ENCODE data around the gene SFMBT1.
"Not testable (repeated sequence)": the region's sequence is repeated elsewhere in the genome, so short reads cannot be mapped to it uniquely, and the experiment has no call there.

Gene SFMBT1

GRCh38 chr3:53038679-53039375, 7.0 kb downstream of the SFMBT1 start:
- CTCF ChIA-PET, result no interaction called here

GRCh38 chr3:53035825-53036619, 9.9 kb downstream of the SFMBT1 start:
- no peak for DNase-seq
- Mint-ChIP-seq H3K9me3 (no peaks in the 10 kb centered on the region), H3K36me3 (peaks cover 13% of the 10 kb centered on the region), H3K4me1 (peaks cover 53% of the 10 kb centered on the region), H3K4me3 (no peak overlapping the region), H3K27ac (peak overlapping the region; percentile 3), H3K27me3 (no peaks in the 10 kb centered on the region)
- CTCF ChIA-PET, result interaction anchor here (0.5 kb wide), 1 partner anchor 26 kb away, joined by 4 read pairs; no protein-coding TSS in a partner anchor

More at GRCh38 chr3:53038679-53039375, 7.0 kb downstream of the SFMBT1 start:
- Mint-ChIP-seq H3K4me3 (no peak overlapping the region), H3K4me1 (peaks cover 60% of the 10 kb centered on the region), H3K9me3 (no peaks in the 10 kb centered on the region), H3K27ac (no peak overlapping the region), H3K36me3 (peaks cover 17% of the 10 kb centered on the region), H3K27me3 (no peaks in the 10 kb centered on the region)
- DNase-seq, result no peak

GRCh38 chr3:53035018-53035417, 10.9 kb downstream of the SFMBT1 start:
- H3K27me3 Mint-ChIP-seq, DNase-seq, CTCF ChIA-PET, H3K27ac Mint-ChIP-seq, H3K9me3 Mint-ChIP-seq, H3K4me3 Mint-ChIP-seq, H3K36me3 Mint-ChIP-seq: not testable (repeated sequence)
- peaks cover 55% of the 10 kb centered on the region for H3K4me1 Mint-ChIP-seq

- H3K27me3 Mint-ChIP-seq, H3K9me3 Mint-ChIP-seq, H3K27ac Mint-ChIP-seq, CTCF ChIA-PET, H3K36me3 Mint-ChIP-seq, DNase-seq, H3K4me3 Mint-ChIP-seq: not testable (repeated sequence)
- H3K4me1 Mint-ChIP-seq, result peaks cover 57% of the 10 kb centered on the region
These were observed 11.5 kb downstream of the SFMBT1 start for GRCh38 chr3:53034411-53034810.

GRCh38 chr3:53032609-53033008, 13.3 kb downstream of the SFMBT1 start:
- Mint-ChIP-seq H3K27ac (no peak overlapping the region), H3K4me3 (no peak overlapping the region), H3K4me1 (peaks cover 44% of the 10 kb centered on the region), H3K27me3 (no peaks in the 10 kb centered on the region), H3K9me3 (no peaks in the 10 kb centered on the region), H3K36me3 (peaks cover 10% of the 10 kb centered on the region)
- no peak for DNase-seq
- CTCF ChIA-PET, result interaction anchor here (0.9 to 1.4 kb wide), 2 partner anchors 57 to 164 kb away, joined by 3 read pairs; no protein-coding TSS in a partner anchor

GRCh38 chr3:53030619-53031449, 15.0 kb downstream of the SFMBT1 start:
- peak; percentile 61 for DNase-seq
- no peak overlapping the region for H3K4me3 Mint-ChIP-seq
- no peak overlapping the region for H3K27ac Mint-ChIP-seq

GRCh38 chr3:53028641-53029040, 17.2 kb downstream of the SFMBT1 start:
- H3K4me3 Mint-ChIP-seq, result no peak overlapping the region
- CTCF ChIA-PET, result no interaction called here
- H3K9me3 Mint-ChIP-seq, result no peaks in the 10 kb centered on the region
- DNase-seq, result no peak
- H3K4me1 Mint-ChIP-seq, result peaks cover 30% of the 10 kb centered on the region
- H3K27ac Mint-ChIP-seq, result no peak overlapping the region
- no peaks in the 10 kb centered on the region for H3K27me3 Mint-ChIP-seq
- peaks cover 10% of the 10 kb centered on the region for H3K36me3 Mint-ChIP-seq

More at GRCh38 chr3:53030619-53031449, 15.0 kb downstream of the SFMBT1 start:
- Mint-ChIP-seq H3K27me3 (no peaks in the 10 kb centered on the region), H3K9me3 (no peaks in the 10 kb centered on the region), H3K36me3 (peaks cover 5% of the 10 kb centered on the region), H3K4me1 (peaks cover 36% of the 10 kb centered on the region)
- CTCF ChIA-PET, result no interaction called here

- DNase-seq, result no peak
- CTCF ChIA-PET, result no interaction called here
- Mint-ChIP-seq H3K36me3 (peaks cover 11% of the 10 kb centered on the region), H3K9me3 (no peaks in the 10 kb centered on the region), H3K27me3 (no peaks in the 10 kb centered on the region), H3K4me1 (peaks cover 38% of the 10 kb centered on the region), H3K4me3 (no peak overlapping the region), H3K27ac (no peak overlapping the region)
These were observed 18.5 kb downstream of the SFMBT1 start for GRCh38 chr3:53027254-53027844.

- Mint-ChIP-seq H3K36me3 (peaks cover 11% of the 10 kb centered on the region), H3K4me1 (peaks cover 37% of the 10 kb centered on the region), H3K9me3 (no peaks in the 10 kb centered on the region), H3K27me3 (no peaks in the 10 kb centered on the region), H3K4me3 (no peak overlapping the region), H3K27ac (no peak overlapping the region)
- no peak for DNase-seq
- CTCF ChIA-PET, result interaction anchor here (0.7 to 1.2 kb wide), 2 partner anchors 16 to 178 kb away, joined by 3 to 4 read pairs; no protein-coding TSS in a partner anchor
These were observed 19.3 kb downstream of the SFMBT1 start for GRCh38 chr3:53026382-53027162.

- CTCF ChIA-PET, result no interaction called here
- Mint-ChIP-seq H3K9me3 (no peaks in the 10 kb centered on the region), H3K4me3 (no peak overlapping the region), H3K4me1 (peaks cover 25% of the 10 kb centered on the region), H3K27me3 (no peaks in the 10 kb centered on the region), H3K36me3 (peaks cover 8% of the 10 kb centered on the region), H3K27ac (no peak overlapping the region)
- no peak for DNase-seq
These were observed 21.6 kb downstream of the SFMBT1 start for GRCh38 chr3:53024315-53024714.

- H3K27me3 Mint-ChIP-seq, result no peaks in the 10 kb centered on the region
- H3K4me1 Mint-ChIP-seq, result peaks cover 31% of the 10 kb centered on the region
- peak overlapping the region; percentile 3 for H3K27ac Mint-ChIP-seq
- no peak overlapping the region for H3K4me3 Mint-ChIP-seq
- CTCF ChIA-PET, result interaction anchor here (1.0 kb wide), 1 partner anchor 35 kb away, joined by 3 read pairs; no protein-coding TSS in a partner anchor
- no peaks in the 10 kb centered on the region for H3K9me3 Mint-ChIP-seq
- no peak for DNase-seq
- peaks cover 8% of the 10 kb centered on the region for H3K36me3 Mint-ChIP-seq
These were observed 22.6 kb downstream of the SFMBT1 start for GRCh38 chr3:53023072-53023823.

GRCh38 chr3:53022647-53023046, 23.2 kb downstream of the SFMBT1 start:
- DNase-seq, result no peak
- H3K4me1 Mint-ChIP-seq, result peaks cover 33% of the 10 kb centered on the region

More at GRCh38 chr3:53022647-53023046, 23.2 kb downstream of the SFMBT1 start:
- no peaks in the 10 kb centered on the region for H3K27me3 Mint-ChIP-seq
- CTCF ChIA-PET, result interaction anchor here (1.0 kb wide), 1 partner anchor 36 kb away, joined by 3 read pairs; no protein-coding TSS in a partner anchor
- H3K27ac Mint-ChIP-seq, result no peak overlapping the region
- H3K4me3 Mint-ChIP-seq, result no peak overlapping the region
- H3K36me3 Mint-ChIP-seq, result peaks cover 8% of the 10 kb centered on the region
- no peaks in the 10 kb centered on the region for H3K9me3 Mint-ChIP-seq

All from activated naive CD4-positive, alpha-beta T cell treated with anti-CD3 and anti-CD28 coated beads, Interleukin-2, amount 10 ng/mL, durations not matched to agents 7 days and 5 days (primary cell).